Smooth muscle cell (in vitro differentiated cells): ENCODE data around the gene KLK7. TPM values are rescaled to one million over a fixed set of nuclear protein-coding genes. Genes with fewer than 3 reads are reported as not detected.

Experiments
- DNase-seq: peaks from one replicate; lab custom pipeline; 2025; ENCODE audit not compliant: unreplicated experiment; lab: John Stamatoyannopoulos, UW
- H2AFZ ChIP-seq: fragments of 200-600 bp; sonication (generic); 2 replicates; pipeline ENCODE4 v1.6.0; 2016; ENCODE audit warnings: antibody characterized with exemption, low read depth, mild to moderate bottlenecking
- H3F3A ChIP-seq: fragments of 200-600 bp; sonication (generic); 2 replicates; pipeline ENCODE4 v1.6.0; 2017; ENCODE audit warnings: antibody characterized with exemption, low read depth
- H3K27ac ChIP-seq: fragments of 200-600 bp; sonication (generic); 2 replicates; pipeline ENCODE4 v1.5.1; 2016; ENCODE audit warnings: low read depth, mild to moderate bottlenecking
- H3K27me3 ChIP-seq: fragments of 200-600 bp; sonication (generic); 2 replicates; pipeline ENCODE4 v1.6.1; 2016; ENCODE audit warnings: low read depth, mild to moderate bottlenecking
- H3K36me3 ChIP-seq: fragments of 200-600 bp; sonication (generic); 2 replicates; pipeline ENCODE4 v1.5.1; 2016; ENCODE audit warnings: low read depth
- H3K4me1 ChIP-seq: fragments of 200-600 bp; sonication (generic); 2 replicates; pipeline ENCODE4 v1.5.1; 2016; ENCODE audit warnings: low read depth
- H3K4me2 ChIP-seq: fragments of 200-600 bp; sonication (generic); 2 replicates; pipeline ENCODE4 v1.6.0; 2016; ENCODE audit warnings: mild to moderate bottlenecking
- H3K4me3 ChIP-seq: fragments of 200-600 bp; sonication (generic); 2 replicates; pipeline ENCODE4 v1.5.1; 2016; ENCODE audit warnings: mild to moderate bottlenecking
- H3K79me2 ChIP-seq: fragments of 200-600 bp; sonication (generic); 2 replicates; pipeline ENCODE4 v1.6.0; 2016; ENCODE audit warnings: low read depth, mild to moderate bottlenecking
- H3K9ac ChIP-seq: fragments of 200-600 bp; sonication (generic); 2 replicates; pipeline ENCODE4 v1.6.0; 2016; ENCODE audit warnings: low read depth
- H3K9me3 ChIP-seq: fragments of 200-600 bp; sonication (generic); replicated peaks from 2 replicates; pipeline ENCODE4 v1.5.1; 2016; ENCODE audit warnings: low read depth
- H4K20me1 ChIP-seq: fragments of 200-600 bp; sonication (generic); 2 replicates; pipeline ENCODE4 v1.6.0; 2016; ENCODE audit warnings: low read depth
- CTCF ChIP-seq: fragments of 200-600 bp; sonication (generic); IDR thresholded peaks from 2 replicates; pipeline ENCODE4 v1.5.1; 2017; ENCODE audit warnings: borderline replicate concordance, mild to moderate bottlenecking, antibody characterized with exemption; ENCODE audit not compliant: insufficient read depth, poor library complexity, severe bottlenecking
- WGBS: methylation state at CpG from one replicate; pipeline ENCODE4 v1.1.7; 2016; ENCODE audit warnings: low lambda C conversion rate; 5-methylcytosine and 5-hydroxymethylcytosine counted together
- polyA plus RNA-seq: library from polyadenylated mRNA; unstranded; fragments of >200 nt; fragmentation: Nextera tagmentation; extraction: Ambion mirVana; gene quantifications from 2 replicates; pipeline ENCODE4 v1.2.1, GENCODE V29; 2016
- total RNA-seq: library from RNA; depleted of rRNA; stranded (reverse); fragments of >200 nt; gene quantifications from 2 replicates; pipeline ENCODE4 v1.2.3, GENCODE V29; 2014

The KLK7 gene
- total and polyA plus RNA-seq, 2 experiments from 2014 or later = 0.25 TPM; not detected in 1

GRCh38 chr19:51009061-51009891 is 25.6 kb upstream of the KLK7 start:
- no peak overlapping the region for H3K27ac ChIP-seq
- no peaks in the 10 kb centered on the region for H3K79me2 ChIP-seq
- no peak overlapping the region for H3K9ac ChIP-seq
- TF ChIP-seq CTCF = no peak
- H3K4me1 ChIP-seq = no peaks in the 10 kb centered on the region
- H3K27me3 ChIP-seq = peaks cover 16% of the 10 kb centered on the region
- H3K4me2 ChIP-seq = no peak overlapping the region
- no peak overlapping the region for H3K4me3 ChIP-seq
- H3K9me3 ChIP-seq = no peaks in the 10 kb centered on the region
- H3K36me3 ChIP-seq = no peaks in the 10 kb centered on the region
- no peaks in the 10 kb centered on the region for H3F3A ChIP-seq
- WGBS = 83% methylated on average over 19 of the region's 19 CpGs
- H2AFZ ChIP-seq = no peak overlapping the region
- H4K20me1 ChIP-seq = no peaks in the 10 kb centered on the region
- no peak for DNase-seq

GRCh38 chr19:51007488-51007887 is 23.8 kb upstream of the KLK7 start:
- Histone ChIP-seq H3F3A (no peaks in the 10 kb centered on the region), H3K79me2 (no peaks in the 10 kb centered on the region), H3K4me3 (no peak overlapping the region), H3K4me1 (no peaks in the 10 kb centered on the region), H3K27ac (no peak overlapping the region), H3K9me3 (no peaks in the 10 kb centered on the region), H3K9ac (no peak overlapping the region), H4K20me1 (no peaks in the 10 kb centered on the region), H2AFZ (no peak overlapping the region), H3K27me3 (peaks cover 15% of the 10 kb centered on the region), H3K4me2 (no peak overlapping the region), H3K36me3 (no peaks in the 10 kb centered on the region)
- no peak for DNase-seq
- WGBS = 93% methylated on average over 3 of the region's 3 CpGs
- TF ChIP-seq CTCF = no peak

GRCh38 chr19:51006406-51006805 is 22.7 kb upstream of the KLK7 start:
- no peak for DNase-seq
- 54% methylated on average over 8 of the region's 8 CpGs for WGBS
- no peak for TF ChIP-seq CTCF
- Histone ChIP-seq H3K9me3 (no peaks in the 10 kb centered on the region), H3K4me1 (peaks cover 5% of the 10 kb centered on the region), H3K9ac (no peak overlapping the region), H4K20me1 (no peaks in the 10 kb centered on the region), H3K79me2 (no peaks in the 10 kb centered on the region), H3K36me3 (no peaks in the 10 kb centered on the region), H3K4me3 (no peak overlapping the region), H3F3A (no peaks in the 10 kb centered on the region), H2AFZ (no peak overlapping the region), H3K27me3 (peaks cover 15% of the 10 kb centered on the region), H3K4me2 (no peak overlapping the region), H3K27ac (no peak overlapping the region)

- H3K4me3 ChIP-seq = no peak overlapping the region
- no peaks in the 10 kb centered on the region for H4K20me1 ChIP-seq
- no peaks in the 10 kb centered on the region for H3K79me2 ChIP-seq
- H3K36me3 ChIP-seq = no peaks in the 10 kb centered on the region
- H3K9me3 ChIP-seq = no peaks in the 10 kb centered on the region
- no peak for DNase-seq
- H3K27me3 ChIP-seq = peaks cover 15% of the 10 kb centered on the region
- 97% methylated on average over 1 of the region's 1 CpG for WGBS
- H2AFZ ChIP-seq = no peak overlapping the region
- H3K27ac ChIP-seq = no peak overlapping the region
- no peak overlapping the region for H3K9ac ChIP-seq
- TF ChIP-seq CTCF = no peak
- no peaks in the 10 kb centered on the region for H3F3A ChIP-seq
- H3K4me2 ChIP-seq = no peak overlapping the region
- peaks cover 5% of the 10 kb centered on the region for H3K4me1 ChIP-seq
Observed at GRCh38 chr19:51005248-51005647, 21.5 kb upstream of the KLK7 start.
